NCI-H1417 treated with DMSO at 0.1 percent for 48 hours (cell line): Measurements from ENCODE around the gene NOC2L.
"Not testable (repeated sequence)": the region's sequence is repeated elsewhere in the genome, so short reads cannot be mapped to it uniquely, and the experiment has no call there.

Experiments
- DNase-seq: peaks from one replicate; lab custom pipeline; 2025; lab: John Stamatoyannopoulos, UW

NOC2L gene

GRCh38 chr1:903305-903704 is 55.8 kb downstream of the NOC2L start:
- DNase-seq, result no peak

GRCh38 chr1:902802-903201 is 56.3 kb downstream of the NOC2L start:
- no peak for DNase-seq

DNA sequence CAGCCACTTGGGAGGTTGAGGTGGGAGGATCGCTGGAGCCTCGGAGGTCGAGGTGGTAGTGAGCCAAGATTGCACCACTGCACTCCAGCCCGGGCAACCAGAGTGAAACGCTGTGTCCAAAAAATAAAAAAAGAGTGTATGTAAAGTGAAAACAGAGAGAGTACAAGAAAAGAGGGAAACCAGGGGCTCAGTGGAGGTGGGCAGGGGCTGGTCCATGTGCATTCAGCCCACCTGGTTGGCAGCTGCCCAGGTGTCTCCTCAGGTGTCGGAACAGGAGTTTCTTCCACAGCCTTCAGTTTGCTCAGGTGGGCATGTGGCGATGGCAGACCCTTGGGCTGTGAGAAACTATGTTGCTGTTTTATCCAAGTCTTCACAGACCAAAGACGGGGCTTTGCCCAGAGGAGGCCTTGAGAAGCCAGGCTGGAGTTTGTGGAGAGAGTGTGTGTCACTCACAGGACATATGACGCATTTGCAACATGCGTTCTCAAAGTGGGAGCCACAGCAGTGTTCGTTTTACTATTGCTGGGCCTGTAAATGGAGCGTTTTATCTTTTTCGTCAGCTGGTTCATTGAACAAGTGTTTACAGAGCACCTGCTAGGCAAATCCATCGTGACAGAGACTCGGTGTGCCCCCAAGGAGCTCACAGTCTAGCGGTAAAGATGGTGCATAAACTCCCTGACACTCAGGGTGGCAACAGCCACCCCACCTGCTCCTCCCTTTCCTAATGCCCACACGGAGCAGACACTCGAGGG is 57.8 kb downstream of the NOC2L start:
- no peak for DNase-seq

GRCh38 chr1:899636-900317 is 59.3 kb downstream of the NOC2L start:
- no peak for DNase-seq

GRCh38 chr1:897951-898350 is 61.1 kb downstream of the NOC2L start:
- not testable (repeated sequence) for DNase-seq

DNA sequence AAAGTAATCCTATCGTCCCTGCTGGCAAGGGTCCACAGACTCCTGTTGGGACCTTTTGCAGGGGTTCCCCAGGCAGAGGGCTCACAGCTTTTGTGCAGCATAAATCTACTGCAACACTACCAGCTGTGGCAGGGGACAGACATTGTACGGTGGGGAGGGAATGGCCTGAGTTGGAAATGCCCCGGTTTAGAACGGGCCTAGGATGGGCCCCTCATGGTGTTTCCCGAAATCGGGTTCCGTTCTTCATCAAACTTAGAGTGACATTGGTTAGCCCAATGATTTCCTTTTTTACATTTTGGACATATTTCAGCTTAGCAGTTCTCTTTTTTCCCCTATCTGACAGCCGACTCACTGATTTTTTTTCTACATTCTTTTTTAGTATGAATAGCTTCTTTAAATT is 61.8 kb downstream of the NOC2L start:
- DNase-seq, result no peak
